Prostate gland (tissue), 2 donors: ENCODE results near the gene ZNF674. TPM values are rescaled to one million over a fixed set of nuclear protein-coding genes. Genes with fewer than 3 reads are reported as not detected.

Experiments used
- DNase-seq: peaks from one replicate; pipeline ENCODE4 v3.0.0-alpha.2; 2019; ENCODE audit warnings: low spot score
- H3K27ac ChIP-seq, 2 donors: fragments of 200-600 bp; sonication (generic); 2 replicates each; pipeline ENCODE4 v1.5.1; 2017 to 2019
- H3K27me3 ChIP-seq: fragments of 200-600 bp; sonication (generic); replicated peaks from 2 replicates; pipeline ENCODE4 v1.5.1; 2019; ENCODE audit not compliant: insufficient read depth
- H3K36me3 ChIP-seq, 2 donors: fragments of 200-600 bp; sonication (generic); 1 replicate in 1 of 2; 2 replicates in 1 of 2; pipeline versions ENCODE4 v1.5.1 to v1.8.1; 2017 to 2019
- H3K4me1 ChIP-seq: fragments of 200-600 bp; sonication (generic); replicated peaks from 2 replicates; pipeline ENCODE4 v1.5.1; 2019
- H3K4me3 ChIP-seq, 2 donors: fragments of 200-600 bp; sonication (generic); 2 replicates each; pipeline ENCODE4 v1.5.1; 2017 to 2019
- H3K9me3 ChIP-seq: fragments of 200-600 bp; sonication (generic); 2 replicates; pipeline ENCODE4 v1.5.1; 2017
- CTCF ChIP-seq, 4 experiments: fragments of 200-600 bp in 2 of 4; fragments of 450-650 bp in 2 of 4; sonication (generic) in 2 of 4; IDR thresholded peaks; 1 replicate in 3 of 4; 2 replicates in 1 of 4; pipeline ENCODE4 v1.5.1; 2016 to 2019; ENCODE audit warnings: antibody characterized with exemption in 4 of 4, mild to moderate bottlenecking in 2 of 4, moderate library complexity in 2 of 4
- POLR2A ChIP-seq: fragments of 450-650 bp; IDR thresholded peaks from one replicate; pipeline ENCODE4 v1.6.1; 2016; ENCODE audit warnings: antibody characterized with exemption, mild to moderate bottlenecking
- POLR2AphosphoS5 ChIP-seq: sonication (generic); formaldehyde crosslinking; IDR thresholded peaks from one replicate; pipeline ENCODE4 v1.6.1; 2017; ENCODE audit warnings: antibody characterized with exemption
- WGBS: methylation state at CpG from one replicate; pipeline ENCODE4 v1.1.5; 2018; 5-methylcytosine and 5-hydroxymethylcytosine counted together
- intact Hi-C: fragments of 100-400 bp; cut with DNase I; formaldehyde crosslinking; loops from one replicate; pipeline ENCODE4 v1.14.2; 2022
- total RNA-seq, 2 donors: library from RNA; depleted of rRNA; stranded (reverse); fragments of >200 nt; gene quantifications; one replicate each; pipeline ENCODE4 v1.1.0, GENCODE V29; 2016

ZNF674 gene
- 1 to 10 TPM; 4.9 to 8.1 TPM for total RNA-seq

GRCh38 chrX:46545111-46546005 lies at the start of gene ZNF674:
TSS of gene ZNF674 (minus strand) at chrX:46545421. CDS start at chrX:46542087, 3,334 bp downstream.
- peak within 1 kb of the TSS; percentile 72 to 77 for H3K27ac ChIP-seq
- H3K9me3 ChIP-seq: no peaks in the 10 kb centered on the region
- H3K27me3 ChIP-seq: no peaks in the 10 kb centered on the region
- peak; percentile 86 for DNase-seq
- H3K4me3 ChIP-seq: peak within 1 kb of the TSS; percentile 59 to 62
- intact Hi-C loops: no loop called here
- 0% methylated on average over 29 of the region's 57 CpGs for WGBS
- H3K36me3 ChIP-seq: no peaks in the 10 kb centered on the region
- H3K4me1 ChIP-seq: no peaks in the 10 kb centered on the region
- TF ChIP-seq POLR2A (peak; percentile 61), POLR2AphosphoS5 (peak; percentile 95), CTCF (IDR thresholded peaks at IDR 0.05) (peak in 3 of 4 experiments; percentile 30 to 61 (median 50))

- Histone ChIP-seq H3K4me1 (no peaks in the 10 kb centered on the region), H3K9me3 (no peaks in the 10 kb centered on the region), H3K27me3 (no peaks in the 10 kb centered on the region), H3K4me3 (no peak overlapping the region), H3K27ac (no peak overlapping the region), H3K36me3 (no peaks in the 10 kb centered on the region)
- TF ChIP-seq CTCF (IDR thresholded peaks at IDR 0.05) (no peak), POLR2A (no peak), POLR2AphosphoS5 (no peak)
- intact Hi-C loops: no loop called here
- peak; percentile 6 for DNase-seq
- WGBS: 58% methylated on average over 7 of the region's 7 CpGs
These were observed 44.9 kb upstream of the ZNF674 start for GRCh38 chrX:46589977-46590723.

GRCh38 chrX:46588263-46588662 lies 43.0 kb upstream of the ZNF674 start:
- intact Hi-C loops: no loop called here
- no peaks in the 10 kb centered on the region for H3K9me3 ChIP-seq
- H3K27me3 ChIP-seq: no peaks in the 10 kb centered on the region
- no peak for DNase-seq
- no peak overlapping the region for H3K27ac ChIP-seq
- 25% methylated on average over 4 of the region's 4 CpGs for WGBS
- TF ChIP-seq CTCF (IDR thresholded peaks at IDR 0.05) (no peak), POLR2A (no peak), POLR2AphosphoS5 (no peak)
- no peaks in the 10 kb centered on the region for H3K36me3 ChIP-seq
- no peak overlapping the region for H3K4me3 ChIP-seq
- no peaks in the 10 kb centered on the region for H3K4me1 ChIP-seq

- 17% methylated on average over 4 of the region's 5 CpGs for WGBS
- no peak overlapping the region for H3K4me3 ChIP-seq
- TF ChIP-seq CTCF (IDR thresholded peaks at IDR 0.05) (no peak), POLR2AphosphoS5 (no peak), POLR2A (no peak)
These were observed 42.5 kb upstream of the ZNF674 start for GRCh38 chrX:46587753-46588171.

More at GRCh38 chrX:46587753-46588171, 42.5 kb upstream of the ZNF674 start:
- DNase-seq: no peak
- intact Hi-C loops: no loop called here
- Histone ChIP-seq H3K27me3 (no peaks in the 10 kb centered on the region), H3K9me3 (no peaks in the 10 kb centered on the region), H3K27ac (no peak overlapping the region), H3K36me3 (no peaks in the 10 kb centered on the region), H3K4me1 (no peaks in the 10 kb centered on the region)
